ENCODE data around the gene C16orf74. TPM values are rescaled to one million over a fixed set of nuclear protein-coding genes. Genes with fewer than 3 reads are reported as not detected.

Gene C16orf74
- total and polyA plus RNA-seq, 10 donors, result 12.1 to 107 (median 19.3) TPM

DNA sequence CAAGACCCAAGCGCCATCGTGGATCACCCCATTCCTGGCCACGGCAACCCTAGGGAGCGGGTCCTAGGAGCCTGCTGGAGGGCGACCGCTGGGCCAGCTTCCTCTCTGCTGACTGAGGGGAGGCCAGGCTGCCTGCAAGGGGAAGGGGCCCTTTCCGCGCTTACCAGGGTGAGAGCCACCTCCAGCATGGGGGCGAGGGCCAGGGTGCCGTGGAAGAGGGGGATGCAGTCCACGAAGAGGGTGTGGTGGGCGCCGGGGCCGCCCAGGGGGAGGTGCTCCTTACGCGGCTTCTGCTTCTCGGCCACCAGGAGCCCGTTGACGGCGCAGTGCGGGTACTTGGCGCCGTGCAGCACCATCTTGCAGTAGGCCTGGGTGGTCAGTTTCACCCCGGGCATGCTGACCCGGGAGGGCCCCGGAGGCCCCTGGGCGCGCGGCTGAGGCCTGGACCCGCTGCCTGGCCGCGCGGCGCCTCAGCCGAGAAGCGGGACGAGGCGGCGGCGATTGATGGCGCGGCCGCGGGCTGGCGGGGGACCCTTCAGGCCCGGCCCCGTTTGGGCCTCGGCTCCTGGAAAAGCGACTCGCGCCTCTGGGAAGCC, 48.1 kb upstream of the C16orf74 start:
- peak; percentile 89 for DNase-seq
- intact Hi-C loops (cut with DNase I; ENCODE audit: low total_unique reads), result no loop called here
- Histone ChIP-seq H3K27me3 (replicated peaks in 1 of 7) (no peaks in the 10 kb centered on the region), H3K36me3 (peaks cover 0 to 64% (median 46%) of the 10 kb centered on the region in 6 donors), H3K4me1 (peaks cover 24 to 88% (median 55%) of the 10 kb centered on the region in 6 donors), H3K27ac (peak overlapping the region; percentile 83 to 94 (median 91)), H3K4me3 (peak overlapping the region; percentile 72 to 100 (median 96)), H3K9me3 (no peaks in the 10 kb centered on the region)
- whole genome bisulfite sequencing, 5 donors, result 0 to 1% (median 0%) methylated on average over 23 to 51 of the region's 51 CpGs
- no peak for TF ChIP-seq POLR2A (IDR thresholded peaks at IDR 0.05)

- peaks cover 0 to 64% (median 42%) of the 10 kb centered on the region in 6 donors for H3K36me3 ChIP-seq
- no peak for TF ChIP-seq CTCF (IDR thresholded peaks at IDR 0.05 in 8 of 11, conservative IDR thresholded peaks at IDR 0.05 in 3 of 11)
- no peak for TF ChIP-seq POLR2AphosphoS5 (IDR thresholded peaks at IDR 0.05)
- TF ChIP-seq POLR2A (IDR thresholded peaks at IDR 0.05), result no peak
- H3K27ac ChIP-seq, result peak overlapping the region in 3 of 8 donors; percentile 89 to 93 (median 92)
- H3K4me3 ChIP-seq, result peak overlapping the region; percentile 72 to 100 (median 96)
- DNase-seq, result no peak
- 25 to 33% (median 32%) methylated on average over 17 of the region's 17 CpGs for WGBS, 5 donors
- intact Hi-C loops (cut with DNase I; ENCODE audit: low total_unique reads), result no loop called here
- H3K27me3 ChIP-seq (replicated peaks in 1 of 7), result no peaks in the 10 kb centered on the region
- no peaks in the 10 kb centered on the region for H3K9me3 ChIP-seq
- H3K4me1 ChIP-seq, result peaks cover 24 to 82% (median 54%) of the 10 kb centered on the region in 6 donors
Observed at GRCh38 chr16:85798283-85798776, 47.4 kb upstream of the C16orf74 start.

GRCh38 chr16:85796599-85796998, 45.7 kb upstream of the C16orf74 start:
- 91 to 97% (median 93%) methylated on average over 7 of the region's 7 CpGs for WGBS, 5 donors
- H3K9me3 ChIP-seq, result peaks cover 0 to 3% (median 0%) of the 10 kb centered on the region in 8 donors
- peaks cover 24 to 65% (median 47%) of the 10 kb centered on the region in 6 donors for H3K4me1 ChIP-seq
- H3K27ac ChIP-seq, result no peak overlapping the region
- no peaks in the 10 kb centered on the region for H3K27me3 ChIP-seq (replicated peaks in 1 of 7)
- TF ChIP-seq POLR2AphosphoS5 (IDR thresholded peaks at IDR 0.05) (no peak), CTCF (IDR thresholded peaks at IDR 0.05 in 8 of 11, conservative IDR thresholded peaks at IDR 0.05 in 3 of 11) (no peak), POLR2A (IDR thresholded peaks at IDR 0.05) (no peak)
- no peak overlapping the region for H3K4me3 ChIP-seq
- no peak for DNase-seq
- H3K36me3 ChIP-seq, result peaks cover 0 to 64% (median 45%) of the 10 kb centered on the region in 6 donors
- intact Hi-C loops (cut with DNase I; ENCODE audit: low total_unique reads), result no loop called here

DNA sequence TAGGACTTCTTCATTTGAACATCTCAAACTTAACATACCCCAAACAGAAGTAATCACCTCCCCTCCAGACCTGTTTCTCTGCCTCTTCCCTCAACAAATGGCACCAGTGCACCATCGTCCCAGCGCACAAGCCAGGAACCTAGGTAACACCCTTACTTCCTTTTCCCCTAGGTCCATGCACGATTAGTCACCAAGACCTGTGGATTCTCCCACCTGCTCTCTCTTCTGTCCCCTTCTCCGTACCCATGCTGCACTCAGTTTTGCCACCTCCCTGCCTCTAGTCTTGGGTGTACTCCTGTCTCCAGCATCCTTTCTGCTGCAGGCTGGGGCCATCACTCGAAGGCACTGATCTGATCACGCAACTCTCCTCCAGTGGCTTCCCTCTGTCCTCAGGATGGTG, 45.3 kb upstream of the C16orf74 start:
- Histone ChIP-seq H3K27ac (no peak overlapping the region), H3K4me1 (peaks cover 24 to 61% (median 42%) of the 10 kb centered on the region in 6 donors), H3K4me3 (no peak overlapping the region), H3K27me3 (replicated peaks in 1 of 7) (no peaks in the 10 kb centered on the region), H3K36me3 (peaks cover 0 to 64% (median 45%) of the 10 kb centered on the region in 6 donors), H3K9me3 (peaks cover 0 to 6% (median 0%) of the 10 kb centered on the region in 8 donors)
- TF ChIP-seq CTCF (IDR thresholded peaks at IDR 0.05 in 8 of 11, conservative IDR thresholded peaks at IDR 0.05 in 3 of 11) (no peak), POLR2AphosphoS5 (IDR thresholded peaks at IDR 0.05) (no peak), POLR2A (IDR thresholded peaks at IDR 0.05) (no peak)
- DNase-seq, result no peak
- WGBS, 5 donors, result 84 to 91% (median 87%) methylated on average over 6 of the region's 6 CpGs
- intact Hi-C loops (cut with DNase I; ENCODE audit: low total_unique reads), result no loop called here
